ENCODE measurements around the gene PITX2.

The PITX2 gene

GRCh38 chr4:110622841-110623717 lies at the start of gene PITX2:
Gene PITX2, minus strand, starts transcription at chr4:110623077. Its CDS starts 617 bp downstream, at chr4:110622460.
- DNase-seq: no peak

GRCh38 chr4:110671679-110672078 lies 48.8 kb upstream of the PITX2 start:
- no peak for DNase-seq

- DNase-seq: no peak
These were observed 46.8 kb upstream of the PITX2 start for GRCh38 chr4:110669663-110670062.

- no peak for DNase-seq
These were observed 45.8 kb upstream of the PITX2 start for GRCh38 chr4:110668463-110669235.

GRCh38 chr4:110667670-110668069 lies 44.8 kb upstream of the PITX2 start:
- DNase-seq: no peak

GRCh38 chr4:110666030-110666429 lies 43.2 kb upstream of the PITX2 start:
- no peak for DNase-seq

GRCh38 chr4:110663738-110664444 lies 41.0 kb upstream of the PITX2 start:
- no peak for DNase-seq

GRCh38 chr4:110663206-110663605 lies 40.3 kb upstream of the PITX2 start:
- no peak for DNase-seq

- DNase-seq: no peak
These were observed 37.9 kb upstream of the PITX2 start for GRCh38 chr4:110660755-110661154.

- DNase-seq: no peak
These were observed 31.4 kb upstream of the PITX2 start for GRCh38 chr4:110654254-110654635.

GRCh38 chr4:110653321-110654253 lies 30.7 kb upstream of the PITX2 start:
- no peak for DNase-seq

- no peak for DNase-seq
These were observed 21.1 kb upstream of the PITX2 start for GRCh38 chr4:110644008-110644407.

- DNase-seq: no peak
These were observed 20.2 kb upstream of the PITX2 start for GRCh38 chr4:110643096-110643495.

GRCh38 chr4:110641218-110641617 lies 18.3 kb upstream of the PITX2 start:
- DNase-seq: no peak

- no peak for DNase-seq
These were observed 17.7 kb upstream of the PITX2 start for GRCh38 chr4:110640576-110640975.

- DNase-seq: no peak
These were observed 16.6 kb upstream of the PITX2 start for GRCh38 chr4:110639207-110640090.

GRCh38 chr4:110638089-110638746 lies 15.3 kb upstream of the PITX2 start:
- DNase-seq: no peak

GRCh38 chr4:110637408-110638088 lies 14.7 kb upstream of the PITX2 start:
- DNase-seq: no peak

- DNase-seq: no peak
These were observed 14.0 kb upstream of the PITX2 start for GRCh38 chr4:110636680-110637407.
